HG03280 (cell line): ENCODE measurements around the gene CTAGE8.
A peak's percentile ranks its signal among the peaks of the same experiment; 100 is the strongest.
"Not testable (repeated sequence)": the region's sequence is repeated elsewhere in the genome, so short reads cannot be mapped to it uniquely, and the experiment has no call there.

Experiments
- ATAC-seq: cut with Tn5 transposase; IDR thresholded peaks from one replicate; pipeline ENCODE4 v1.9.1; 2021; ENCODE audit warnings: mild to moderate bottlenecking, moderate library complexity; ENCODE audit not compliant: unreplicated experiment

Gene CTAGE8, protein sequence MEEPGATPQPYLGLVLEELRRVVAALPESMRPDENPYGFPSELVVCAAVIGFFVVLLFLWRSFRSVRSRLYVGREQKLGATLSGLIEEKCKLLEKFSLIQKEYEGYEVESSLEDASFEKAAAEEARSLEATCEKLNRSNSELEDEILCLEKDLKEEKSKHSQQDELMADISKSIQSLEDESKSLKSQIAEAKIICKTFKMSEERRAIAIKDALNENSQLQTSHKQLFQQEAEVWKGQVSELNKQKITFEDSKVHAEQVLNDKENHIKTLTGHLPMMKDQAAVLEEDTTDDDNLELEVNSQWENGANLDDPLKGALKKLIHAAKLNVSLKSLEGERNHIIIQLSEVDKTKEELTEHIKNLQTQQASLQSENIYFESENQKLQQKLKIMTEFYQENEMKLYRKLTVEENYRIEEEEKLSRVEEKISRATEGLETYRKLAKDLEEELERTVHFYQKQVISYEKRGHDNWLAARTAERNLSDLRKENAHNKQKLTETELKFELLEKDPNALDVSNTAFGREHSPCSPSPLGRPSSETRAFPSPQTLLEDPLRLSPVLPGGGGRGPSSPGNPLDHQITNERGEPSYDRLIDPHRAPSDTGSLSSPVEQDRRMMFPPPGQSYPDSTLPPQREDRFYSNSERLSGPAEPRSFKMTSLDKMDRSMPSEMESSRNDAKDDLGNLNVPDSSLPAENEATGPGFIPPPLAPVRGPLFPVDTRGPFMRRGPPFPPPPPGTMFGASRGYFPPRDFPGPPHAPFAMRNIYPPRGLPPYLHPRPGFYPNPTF

DNA sequence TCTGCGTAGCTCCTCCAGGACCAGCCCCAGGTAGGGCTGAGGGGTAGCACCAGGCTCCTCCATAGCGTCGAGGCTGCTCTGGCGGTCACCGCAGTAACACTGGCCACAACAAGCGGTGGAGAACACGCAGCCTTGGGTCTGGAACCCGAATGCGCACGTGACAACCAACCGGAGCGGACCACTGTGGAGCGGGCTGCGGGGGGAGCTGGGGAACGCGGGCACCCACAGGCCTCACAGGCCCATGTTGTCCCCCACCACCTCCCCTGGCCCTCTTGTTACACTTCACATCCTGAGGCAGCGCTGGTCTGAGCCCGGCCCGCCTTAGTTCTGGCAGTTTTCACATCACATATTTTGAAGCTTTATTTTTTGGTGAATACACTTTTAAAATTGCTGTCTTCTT, at the start of gene CTAGE8:
Gene CTAGE8 (minus strand): TSS at position 101 of the 400 bp plus-strand sequence. CDS start 38 bp downstream, at position 63.
- not testable (repeated sequence) for ATAC-seq

DNA sequence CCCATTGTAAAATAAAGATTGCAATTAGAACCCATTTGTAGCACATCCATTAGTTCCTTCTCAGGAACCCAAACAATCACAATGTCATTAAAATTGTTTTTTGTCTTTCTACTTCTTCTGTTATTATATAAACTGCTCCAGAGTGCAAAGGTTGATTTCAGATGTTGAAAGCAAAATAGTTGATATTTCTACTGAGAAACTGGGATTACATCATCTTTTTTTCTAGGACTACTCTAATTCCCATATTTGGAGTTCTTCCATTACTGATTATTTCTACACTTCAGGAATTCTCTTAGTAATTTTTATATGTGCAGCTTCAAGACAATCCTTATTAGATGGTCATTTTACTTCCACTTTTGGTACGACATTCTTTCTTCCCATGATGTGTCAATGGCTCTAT, 48.4 kb upstream of the CTAGE8 start:
- not testable (repeated sequence) for ATAC-seq

- ATAC-seq, result not testable (repeated sequence)
These were observed 42.9 kb upstream of the CTAGE8 start, which contains the start of gene OR2A1 for GRCh38 chr7:144311872-144312469. Gene OR2A1, plus strand, starts transcription at chr7:144312419. Its CDS starts 5,706 bp downstream, at chr7:144318125.

GRCh38 chr7:144311218-144311617, 42.1 kb upstream of the CTAGE8 start:
- not testable (repeated sequence) for ATAC-seq

GRCh38 chr7:144309702-144310101, 40.6 kb upstream of the CTAGE8 start:
- ATAC-seq, result not testable (repeated sequence)

- ATAC-seq, result not testable (repeated sequence)
These were observed 36.1 kb upstream of the CTAGE8 start for GRCh38 chr7:144305156-144305555.

DNA sequence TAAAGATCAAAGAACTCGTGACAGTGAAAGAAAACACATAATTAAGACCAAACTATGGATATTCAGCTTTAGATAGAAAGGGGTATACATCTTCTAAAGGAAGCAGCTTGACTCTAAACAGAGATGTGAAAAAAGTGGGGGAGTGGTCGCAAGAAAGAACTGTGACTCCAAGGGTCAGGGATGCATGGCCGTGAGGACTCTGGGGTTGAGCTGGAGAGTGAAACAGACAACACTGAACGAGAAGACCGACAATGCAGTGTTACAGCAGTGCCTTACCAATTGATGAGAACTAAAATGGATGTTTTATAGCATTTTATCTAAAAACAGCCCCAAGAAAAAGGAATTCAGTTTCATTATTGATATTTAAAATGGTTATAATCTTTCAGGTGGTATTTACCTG, 34.5 kb upstream of the CTAGE8 start:
- ATAC-seq, result not testable (repeated sequence)

DNA sequence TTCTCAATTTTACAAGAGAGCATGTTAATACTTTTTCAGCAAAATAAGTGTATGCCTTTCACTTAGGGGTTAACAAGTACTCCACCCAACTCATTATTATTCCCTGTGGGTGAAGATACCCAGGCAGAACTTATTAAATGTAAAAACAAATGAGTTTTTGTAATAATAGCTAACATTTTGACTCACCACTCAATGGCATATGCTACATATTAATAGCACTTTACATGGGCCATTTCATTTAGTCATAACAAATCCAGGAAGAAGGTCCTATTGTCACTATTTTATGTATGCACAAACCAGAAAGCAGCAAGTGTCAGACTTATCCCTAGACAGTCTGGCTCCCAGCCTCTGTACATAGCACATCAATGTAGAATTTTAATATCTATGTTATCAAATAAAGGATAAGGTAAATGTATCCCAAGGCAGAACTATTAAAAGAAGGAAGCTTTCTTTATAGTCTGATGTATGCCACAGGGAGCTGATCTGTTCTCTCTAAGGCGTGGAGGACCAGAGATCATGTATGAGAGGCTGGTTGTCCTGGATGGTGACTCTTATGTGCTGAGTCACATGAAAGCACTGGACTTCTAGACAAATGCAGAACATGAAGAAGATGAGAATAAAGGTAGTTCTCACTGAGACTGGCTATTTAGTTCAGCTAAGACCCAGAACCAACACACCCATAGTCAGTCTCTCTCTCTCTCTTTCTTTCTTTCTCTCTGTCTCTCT, 33.7 kb upstream of the CTAGE8 start:
- not testable (repeated sequence) for ATAC-seq

DNA sequence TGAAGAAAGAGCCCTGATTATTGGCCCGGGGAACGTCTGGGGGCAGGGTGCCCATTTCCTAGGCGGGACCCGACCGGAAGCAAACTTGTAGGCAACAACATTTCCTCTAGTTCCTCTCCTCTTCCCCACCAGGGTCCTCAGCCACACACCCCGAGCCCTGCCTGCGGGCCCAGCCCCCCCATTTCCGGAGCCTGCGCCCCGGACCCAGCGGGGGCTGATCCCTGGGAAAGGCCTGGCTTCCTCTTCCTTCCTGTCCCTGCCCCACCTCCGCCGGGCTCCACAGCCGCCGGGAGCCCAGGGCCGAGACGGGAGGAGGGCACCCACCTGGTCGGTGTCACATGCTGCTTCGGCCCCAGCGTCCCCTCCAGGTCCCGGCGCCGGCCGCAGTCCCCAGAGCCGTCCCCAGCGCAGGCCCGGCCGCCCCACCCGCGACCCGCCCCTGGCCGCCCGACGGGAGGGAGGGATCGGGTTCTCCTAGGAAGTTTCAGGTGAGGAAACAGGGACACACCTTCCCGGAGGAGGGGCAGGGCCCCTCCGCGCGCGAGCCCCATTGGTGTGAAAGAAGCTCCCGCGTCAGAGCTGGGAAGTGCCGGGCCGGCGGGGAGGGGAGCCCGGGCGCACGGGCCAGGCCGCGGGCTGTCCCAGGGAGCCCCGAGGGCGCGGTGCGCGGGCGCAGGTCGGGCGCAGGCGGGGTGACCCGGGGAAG, 24.9 kb upstream of the CTAGE8 start:
- ATAC-seq, result peak; percentile 73

- not testable (repeated sequence) for ATAC-seq
These were observed 23.5 kb upstream of the CTAGE8 start for GRCh38 chr7:144292384-144293161.

DNA sequence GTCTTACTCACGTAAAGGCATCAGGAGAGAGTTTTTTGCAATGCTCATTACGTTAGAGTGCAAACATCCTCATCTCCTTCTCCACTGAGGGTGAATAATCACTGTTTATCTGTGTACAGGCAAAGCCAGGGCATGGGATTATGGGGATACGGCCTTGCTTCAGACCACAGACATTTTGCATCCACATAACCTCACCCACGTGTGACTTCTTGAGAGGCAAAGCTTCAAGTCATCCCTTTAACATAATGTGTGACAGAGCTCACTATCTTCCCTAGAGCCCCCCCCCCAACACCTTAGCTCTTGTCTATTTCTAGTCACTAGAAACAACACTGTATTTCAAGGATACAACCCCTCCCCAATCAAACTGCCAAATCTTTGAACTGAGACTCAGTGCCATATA, 22.5 kb upstream of the CTAGE8 start:
- ATAC-seq, result not testable (repeated sequence)

GRCh38 chr7:144287171-144287784, 18.2 kb upstream of the CTAGE8 start:
- not testable (repeated sequence) for ATAC-seq

- not testable (repeated sequence) for ATAC-seq
These were observed 14.6 kb upstream of the CTAGE8 start for GRCh38 chr7:144283716-144284115.

DNA sequence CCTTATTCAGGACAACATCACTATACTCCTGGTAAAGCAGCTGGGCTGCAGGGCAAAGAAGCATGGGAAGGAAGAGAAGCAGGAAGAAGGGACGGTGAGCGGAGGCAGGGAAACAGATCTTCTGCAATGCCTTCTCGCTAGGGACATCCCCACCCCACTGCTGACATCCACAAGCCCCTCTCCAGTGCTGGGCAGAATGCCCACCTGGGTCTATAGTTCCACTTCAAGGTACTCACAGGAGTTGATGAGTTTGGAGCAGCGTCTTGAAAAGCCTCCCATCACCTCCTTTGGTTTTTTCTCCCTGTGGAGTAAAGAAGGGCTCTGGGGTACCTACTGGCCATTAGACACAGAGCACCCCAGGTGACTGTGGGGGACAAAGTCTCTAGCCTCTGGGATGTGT, 13.4 kb upstream of the CTAGE8 start:
- ATAC-seq, result not testable (repeated sequence)

DNA sequence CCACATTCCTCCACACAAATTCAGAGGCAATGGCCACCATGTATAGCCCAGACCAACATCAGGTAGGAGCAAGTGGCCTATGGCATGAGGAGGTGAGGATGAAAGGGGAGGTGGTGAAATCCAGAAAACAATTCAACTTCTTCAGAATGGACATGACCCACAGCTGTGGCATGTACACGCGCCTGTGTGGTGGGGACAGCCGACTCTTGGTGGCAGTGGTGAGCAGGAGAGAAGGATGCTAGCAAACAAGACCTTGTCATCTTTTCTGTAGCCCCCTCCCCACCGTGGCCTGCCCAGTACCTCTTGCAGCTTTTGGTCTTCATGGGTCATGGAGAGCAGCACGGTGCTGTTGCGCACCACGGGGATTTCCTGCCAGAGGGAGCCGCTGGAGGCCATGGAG, 12.9 kb upstream of the CTAGE8 start:
- ATAC-seq, result not testable (repeated sequence)

GRCh38 chr7:144280010-144280409, 10.9 kb upstream of the CTAGE8 start:
- not testable (repeated sequence) for ATAC-seq

GRCh38 chr7:144275281-144275680, 6.2 kb upstream of the CTAGE8 start:
- ATAC-seq, result not testable (repeated sequence)

GRCh38 chr7:144264692-144265091, 4.4 kb downstream of the CTAGE8 start, which contains the start of gene OR2A7:
Gene OR2A7, minus strand, starts transcription at chr7:144264792. Its CDS starts 5,164 bp downstream, at chr7:144259628.
- ATAC-seq, result not testable (repeated sequence)

DNA sequence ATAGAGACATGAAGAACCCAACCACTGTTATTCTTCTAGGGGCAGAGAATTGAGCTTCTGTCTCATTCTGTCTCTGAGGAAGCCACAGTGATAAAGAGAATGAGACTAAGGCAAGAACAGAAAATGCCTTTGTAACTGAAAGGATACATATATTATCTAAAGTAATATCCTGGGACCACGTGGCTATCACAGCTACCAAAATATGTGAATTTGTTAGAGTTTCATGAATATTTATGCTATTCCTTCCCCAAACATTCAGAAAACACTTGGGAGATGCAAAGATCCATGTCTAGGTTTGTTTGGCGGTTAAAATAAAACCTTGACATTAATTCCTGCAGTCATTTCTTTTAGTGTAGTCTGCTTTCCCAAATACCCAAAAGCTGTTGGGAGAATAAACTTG, 7.0 kb downstream of the CTAGE8 start:
- ATAC-seq, result not testable (repeated sequence)
